HG03565 (cell line): ENCODE results near the gene MFRP.

Source experiments
- ATAC-seq: cut with Tn5 transposase; IDR thresholded peaks from one replicate; pipeline ENCODE4 v1.9.1; 2021; ENCODE audit warnings: mild to moderate bottlenecking, moderate library complexity; ENCODE audit not compliant: unreplicated experiment

Gene MFRP

GRCh38 chr11:119338965-119339588 is 7.4 kb downstream of the MFRP start:
- no peak for ATAC-seq

- no peak for ATAC-seq
These were observed 8.1 kb downstream of the MFRP start for GRCh38 chr11:119338318-119338890.

- ATAC-seq = no peak
These were observed 8.8 kb downstream of the MFRP start for GRCh38 chr11:119337581-119338317.

- no peak for ATAC-seq
These were observed 9.6 kb downstream of the MFRP start for GRCh38 chr11:119336744-119337469.

- ATAC-seq = no peak
These were observed 10.6 kb downstream of the MFRP start for GRCh38 chr11:119335655-119336543.

GRCh38 chr11:119335091-119335654 is 11.3 kb downstream of the MFRP start:
- no peak for ATAC-seq

- ATAC-seq = peak; percentile 86
These were observed 12.2 kb downstream of the MFRP start, which contains the start of gene RNF26 for GRCh38 chr11:119334174-119334930. Gene RNF26, plus strand, starts transcription at chr11:119334527. Its CDS starts 596 bp downstream, at chr11:119335123.

GRCh38 chr11:119332111-119332765 is 14.3 kb downstream of the MFRP start:
- ATAC-seq = no peak

- ATAC-seq = no peak
These were observed 16.3 kb downstream of the MFRP start for GRCh38 chr11:119330237-119330636.

GRCh38 chr11:119329320-119329719 is 17.2 kb downstream of the MFRP start:
- no peak for ATAC-seq

- no peak for ATAC-seq
These were observed 22.3 kb downstream of the MFRP start for GRCh38 chr11:119324189-119324588.

GRCh38 chr11:119323532-119324033 is 22.9 kb downstream of the MFRP start:
- no peak for ATAC-seq

GRCh38 chr11:119322921-119323531 is 23.5 kb downstream of the MFRP start:
- no peak for ATAC-seq

GRCh38 chr11:119322360-119322739 is 24.2 kb downstream of the MFRP start:
- no peak for ATAC-seq

- no peak for ATAC-seq
These were observed 25.6 kb downstream of the MFRP start for GRCh38 chr11:119320776-119321524.

GRCh38 chr11:119320240-119320775 is 26.2 kb downstream of the MFRP start:
- no peak for ATAC-seq

- ATAC-seq = no peak
These were observed 26.7 kb downstream of the MFRP start for GRCh38 chr11:119319700-119320239.
